HG03159 (cell line): Measurements from ENCODE around the gene KCNH1.

Experiments
- ATAC-seq: cut with Tn5 transposase; IDR thresholded peaks from one replicate; pipeline ENCODE4 v1.9.1; 2021; ENCODE audit warnings: mild to moderate bottlenecking, moderate library complexity; ENCODE audit not compliant: unreplicated experiment

KCNH1 gene, protein sequence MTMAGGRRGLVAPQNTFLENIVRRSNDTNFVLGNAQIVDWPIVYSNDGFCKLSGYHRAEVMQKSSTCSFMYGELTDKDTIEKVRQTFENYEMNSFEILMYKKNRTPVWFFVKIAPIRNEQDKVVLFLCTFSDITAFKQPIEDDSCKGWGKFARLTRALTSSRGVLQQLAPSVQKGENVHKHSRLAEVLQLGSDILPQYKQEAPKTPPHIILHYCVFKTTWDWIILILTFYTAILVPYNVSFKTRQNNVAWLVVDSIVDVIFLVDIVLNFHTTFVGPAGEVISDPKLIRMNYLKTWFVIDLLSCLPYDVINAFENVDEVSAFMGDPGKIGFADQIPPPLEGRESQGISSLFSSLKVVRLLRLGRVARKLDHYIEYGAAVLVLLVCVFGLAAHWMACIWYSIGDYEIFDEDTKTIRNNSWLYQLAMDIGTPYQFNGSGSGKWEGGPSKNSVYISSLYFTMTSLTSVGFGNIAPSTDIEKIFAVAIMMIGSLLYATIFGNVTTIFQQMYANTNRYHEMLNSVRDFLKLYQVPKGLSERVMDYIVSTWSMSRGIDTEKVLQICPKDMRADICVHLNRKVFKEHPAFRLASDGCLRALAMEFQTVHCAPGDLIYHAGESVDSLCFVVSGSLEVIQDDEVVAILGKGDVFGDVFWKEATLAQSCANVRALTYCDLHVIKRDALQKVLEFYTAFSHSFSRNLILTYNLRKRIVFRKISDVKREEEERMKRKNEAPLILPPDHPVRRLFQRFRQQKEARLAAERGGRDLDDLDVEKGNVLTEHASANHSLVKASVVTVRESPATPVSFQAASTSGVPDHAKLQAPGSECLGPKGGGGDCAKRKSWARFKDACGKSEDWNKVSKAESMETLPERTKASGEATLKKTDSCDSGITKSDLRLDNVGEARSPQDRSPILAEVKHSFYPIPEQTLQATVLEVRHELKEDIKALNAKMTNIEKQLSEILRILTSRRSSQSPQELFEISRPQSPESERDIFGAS

DNA sequence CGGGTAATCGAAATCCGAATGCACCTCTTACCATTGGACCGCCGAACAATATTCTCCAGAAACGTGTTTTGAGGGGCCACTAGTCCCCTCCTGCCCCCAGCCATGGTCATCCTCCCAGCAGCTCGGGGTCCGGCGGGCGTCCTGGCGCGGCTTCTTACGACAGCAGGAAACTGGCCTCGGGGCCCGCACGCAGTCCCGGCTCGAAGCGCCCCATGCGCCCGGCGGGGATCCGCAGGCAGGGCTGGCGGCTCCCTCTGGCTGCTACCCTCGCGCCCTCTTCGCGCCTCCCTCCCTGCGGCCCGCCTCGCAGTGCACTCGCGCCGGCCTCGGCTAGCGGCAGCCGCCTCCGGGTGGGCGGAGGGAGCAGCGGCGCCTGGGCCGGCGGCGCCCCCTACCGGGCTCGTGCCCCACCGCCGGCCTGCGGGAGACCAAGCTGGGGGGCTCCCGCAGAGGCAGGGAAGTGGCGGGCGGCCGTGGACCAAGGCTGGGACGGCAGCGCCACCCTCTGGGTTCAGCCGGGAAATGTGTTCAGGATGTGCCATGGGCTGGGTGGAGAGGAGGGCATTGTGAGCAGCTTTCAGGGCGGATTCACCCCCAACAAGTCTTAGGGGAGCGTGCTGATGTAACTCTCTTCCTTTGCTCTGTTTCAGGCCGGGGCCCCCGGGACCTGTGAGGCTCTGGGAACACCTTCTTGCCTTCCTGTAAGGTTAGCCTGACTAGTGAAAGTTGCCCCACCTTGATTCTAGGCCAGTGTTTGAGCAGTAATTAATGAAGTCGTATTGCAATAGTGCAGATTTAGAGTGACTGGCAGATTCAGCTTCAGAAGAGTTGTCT, at the start of gene KCNH1:
TSS of gene KCNH1 (minus strand) at position 313 of the 834 bp plus-strand sequence. CDS start at position 110, 203 bp downstream.
- ATAC-seq: peak; percentile 92

DNA sequence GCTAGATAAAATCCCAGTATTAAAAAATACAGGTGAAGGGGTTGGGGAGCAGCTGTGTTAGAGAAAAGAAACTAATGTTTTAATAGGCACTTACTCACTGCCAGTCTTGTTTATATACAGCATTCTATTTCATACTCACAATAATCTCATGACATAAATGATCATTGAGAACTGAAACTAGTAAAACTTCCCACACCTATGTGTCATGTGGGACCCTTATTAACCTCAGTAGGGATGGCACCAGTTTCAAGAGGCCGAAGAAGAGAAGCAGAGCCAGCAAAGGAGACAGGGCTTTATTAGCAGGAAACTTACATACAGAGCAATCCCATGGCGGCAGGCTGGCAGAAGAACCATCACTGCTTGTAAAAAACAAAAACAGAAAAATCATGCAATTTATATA, 48.8 kb upstream of the KCNH1 start:
- ATAC-seq: no peak

DNA sequence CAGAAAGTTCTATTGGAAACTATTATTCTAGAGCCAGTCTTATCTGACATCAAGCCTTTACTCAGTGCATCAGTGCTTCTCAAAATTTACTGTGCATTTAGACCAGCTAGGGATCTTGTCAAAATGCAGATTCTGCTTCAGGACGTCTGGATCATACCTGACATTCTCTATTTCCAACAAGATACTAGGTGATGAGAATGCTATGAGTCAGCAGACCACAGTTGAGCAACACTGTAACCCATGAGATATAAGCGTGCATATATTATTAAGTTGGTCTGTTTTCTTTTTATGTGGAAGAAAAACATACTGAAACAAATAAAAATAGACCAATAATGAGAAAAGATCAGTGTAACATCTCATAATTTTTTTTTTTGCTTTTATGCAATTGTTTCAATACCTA, 40.4 kb upstream of the KCNH1 start:
- ATAC-seq: no peak

DNA sequence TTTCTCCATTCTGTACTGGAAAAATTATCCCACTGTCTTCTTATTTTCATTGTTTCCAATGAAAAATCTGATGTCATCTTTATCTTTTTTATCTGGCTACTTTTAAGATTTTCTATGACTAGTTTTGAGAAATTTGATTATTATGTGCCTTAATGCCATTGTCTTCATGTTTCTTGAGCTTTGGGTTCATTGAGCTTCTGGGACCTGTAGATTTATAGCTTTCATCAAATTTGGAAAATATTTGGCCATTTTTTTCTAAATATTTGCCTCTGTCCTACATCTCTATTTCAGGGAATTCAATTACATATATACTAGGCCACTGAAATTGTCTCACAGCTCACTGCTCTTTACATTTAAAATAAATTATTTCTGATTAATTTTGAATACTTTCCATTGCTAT, 38.7 kb upstream of the KCNH1 start:
- ATAC-seq: no peak

DNA sequence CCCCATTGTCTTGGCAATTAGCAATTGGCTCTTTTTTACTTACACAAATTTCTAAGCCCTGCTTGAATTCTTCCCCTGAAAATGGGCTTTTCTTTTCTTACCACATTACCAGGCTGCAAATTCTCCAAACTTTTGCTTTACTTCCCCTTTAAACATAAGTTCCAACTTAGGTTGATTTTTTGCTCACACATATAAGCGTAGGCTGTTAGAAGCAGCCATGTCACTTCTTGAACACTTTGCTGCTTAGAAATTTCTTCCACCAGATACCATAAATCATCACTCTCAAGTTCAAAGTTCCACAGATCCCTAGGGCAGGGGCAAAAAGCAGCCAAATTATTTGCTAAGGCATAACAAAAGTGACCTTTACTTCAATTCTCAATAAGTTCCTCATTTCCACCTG, 35.4 kb upstream of the KCNH1 start:
- no peak for ATAC-seq

DNA sequence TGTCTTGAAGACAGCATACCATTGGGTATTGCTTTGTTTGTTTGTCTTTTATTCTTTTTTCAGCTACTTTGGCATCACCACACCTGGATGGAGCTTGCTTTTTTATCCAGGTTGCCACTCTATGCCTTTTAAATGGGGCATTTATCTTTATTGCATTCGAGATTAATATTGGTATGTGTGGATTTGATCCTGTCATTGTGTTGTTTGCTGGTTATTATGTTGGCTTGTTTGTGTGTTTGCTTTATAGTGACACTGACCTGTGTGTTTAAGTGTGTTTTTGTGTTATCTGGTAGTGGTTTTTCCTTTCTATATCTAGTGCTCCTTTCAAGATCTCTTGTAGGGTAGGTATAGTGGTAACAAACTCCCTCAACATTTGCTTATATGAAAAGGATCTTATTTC, 24.9 kb upstream of the KCNH1 start:
- no peak for ATAC-seq

DNA sequence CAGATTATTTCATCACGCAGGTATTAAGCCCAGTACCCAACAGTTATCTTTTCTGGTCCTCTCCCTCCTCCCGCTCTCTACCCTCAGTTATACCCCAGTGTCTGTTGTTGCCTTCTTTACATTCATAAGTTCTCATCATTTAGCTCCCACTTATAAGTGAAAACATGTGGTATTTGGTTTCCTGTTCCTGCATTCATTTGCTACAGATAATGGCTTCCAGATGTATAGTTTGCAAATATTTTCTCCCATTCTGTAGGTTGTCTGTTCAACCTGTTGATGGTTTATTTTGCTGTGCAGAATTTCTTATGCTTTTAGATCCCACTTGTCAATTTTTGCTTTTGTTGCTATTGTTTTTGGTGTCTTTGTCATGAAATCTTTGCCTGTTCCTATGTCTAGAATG, 21.1 kb upstream of the KCNH1 start:
- no peak for ATAC-seq

DNA sequence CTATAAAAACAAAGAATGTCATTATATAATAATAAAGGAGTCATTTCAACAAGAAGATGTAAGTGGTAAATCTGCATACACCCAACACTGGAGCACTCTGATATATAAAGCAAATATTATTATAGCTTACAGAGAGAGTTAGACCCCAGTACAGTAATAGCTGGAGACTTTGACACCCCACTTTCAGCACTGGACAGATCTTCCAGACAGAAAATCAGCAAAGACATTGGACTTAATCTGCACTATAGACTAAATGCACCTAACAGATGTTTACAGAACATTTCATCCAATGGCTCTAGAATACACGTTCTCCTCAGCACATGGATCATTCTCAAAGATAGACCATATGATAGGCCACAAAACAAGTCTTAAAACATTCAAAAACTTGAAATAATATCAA, 20.0 kb upstream of the KCNH1 start:
- ATAC-seq: no peak

DNA sequence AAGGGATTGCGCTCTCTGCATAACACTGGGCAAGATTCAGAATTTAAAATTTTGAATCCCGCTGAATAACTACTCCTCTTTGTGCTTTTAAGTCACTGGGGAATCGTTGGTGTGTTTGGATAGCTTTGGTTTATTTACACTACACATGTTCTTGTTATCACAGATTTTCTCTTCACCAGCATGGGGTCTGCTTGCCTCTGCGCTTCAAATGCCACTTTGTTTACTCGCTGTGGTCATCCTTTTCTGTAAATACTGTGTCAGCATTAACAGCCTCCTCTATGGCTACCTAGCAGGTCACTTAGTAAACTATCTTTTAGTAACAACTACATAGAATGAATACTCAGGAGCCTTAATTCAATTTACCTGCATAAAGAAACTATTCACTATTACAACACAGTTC, 14.4 kb upstream of the KCNH1 start:
- no peak for ATAC-seq

DNA sequence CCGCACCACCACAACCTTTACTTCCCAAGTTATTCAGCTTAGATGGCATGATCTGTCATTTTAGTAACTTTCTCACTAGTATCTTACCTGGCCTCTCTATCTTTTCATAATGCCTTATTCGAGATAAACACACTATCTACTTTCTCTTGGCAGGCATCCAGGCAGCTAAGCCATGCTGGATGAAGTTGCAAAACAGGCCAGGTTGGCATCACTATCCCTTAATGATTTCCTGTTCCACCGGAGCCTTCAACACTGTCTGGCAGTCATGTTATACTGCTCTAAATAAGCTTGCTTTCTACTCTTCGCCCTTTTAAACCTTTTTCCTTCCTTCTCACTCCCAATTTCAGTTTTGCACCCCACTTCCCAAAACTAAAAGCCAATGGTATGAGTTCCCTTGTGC, 12.0 kb upstream of the KCNH1 start:
- ATAC-seq: no peak

DNA sequence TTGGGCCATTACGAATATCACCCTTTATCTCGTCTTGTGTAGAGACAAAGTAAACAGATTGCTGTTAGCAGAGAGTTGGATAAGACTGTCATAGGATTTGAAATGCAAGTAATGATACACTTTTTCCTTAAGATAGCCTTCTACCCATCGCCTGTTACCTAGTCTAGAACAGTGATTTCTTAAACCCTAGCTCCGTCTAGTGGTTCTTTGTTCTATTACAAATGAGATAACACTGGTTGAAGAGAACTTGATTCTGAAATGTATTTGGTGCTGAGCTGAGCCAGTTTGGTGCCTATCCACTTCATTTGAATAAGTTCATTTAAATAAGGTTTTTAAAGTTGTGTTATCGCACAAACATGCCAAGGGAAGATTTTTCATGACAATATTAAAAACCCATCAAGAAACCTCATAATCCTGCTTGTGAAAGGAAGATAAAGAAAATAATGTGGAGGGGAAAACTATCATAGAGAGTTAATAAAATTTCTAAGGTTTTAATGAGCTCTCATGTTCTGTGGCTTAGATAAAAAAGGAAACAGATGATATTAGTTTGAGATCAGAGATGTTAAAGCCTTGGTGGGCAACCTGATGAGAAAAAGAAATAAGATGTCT, 1.5 kb upstream of the KCNH1 start:
- ATAC-seq: no peak

DNA sequence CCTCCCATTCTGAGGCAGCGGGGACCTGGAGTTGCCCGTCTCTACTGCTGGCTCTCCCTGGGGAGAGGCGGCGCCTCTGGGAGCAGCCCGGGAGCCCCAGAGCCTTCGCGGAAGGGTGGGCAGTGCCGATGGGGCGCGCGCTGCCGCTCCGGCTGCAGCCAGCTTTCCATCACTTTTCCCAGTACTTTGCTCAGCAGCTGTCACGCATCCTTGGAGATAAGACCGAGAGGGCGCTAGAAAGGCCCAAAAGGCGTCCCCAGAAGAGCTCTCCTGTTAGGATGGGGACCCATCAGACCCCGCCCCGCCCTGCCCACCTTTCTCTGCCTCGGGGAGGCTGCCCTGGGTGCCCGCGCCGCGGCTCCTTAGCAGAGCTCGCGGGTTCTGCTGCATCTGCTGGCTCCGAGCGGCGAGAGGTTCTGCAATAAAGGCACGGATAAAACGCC, 534 bp downstream of the KCNH1 start:
- peak; percentile 6 for ATAC-seq

DNA sequence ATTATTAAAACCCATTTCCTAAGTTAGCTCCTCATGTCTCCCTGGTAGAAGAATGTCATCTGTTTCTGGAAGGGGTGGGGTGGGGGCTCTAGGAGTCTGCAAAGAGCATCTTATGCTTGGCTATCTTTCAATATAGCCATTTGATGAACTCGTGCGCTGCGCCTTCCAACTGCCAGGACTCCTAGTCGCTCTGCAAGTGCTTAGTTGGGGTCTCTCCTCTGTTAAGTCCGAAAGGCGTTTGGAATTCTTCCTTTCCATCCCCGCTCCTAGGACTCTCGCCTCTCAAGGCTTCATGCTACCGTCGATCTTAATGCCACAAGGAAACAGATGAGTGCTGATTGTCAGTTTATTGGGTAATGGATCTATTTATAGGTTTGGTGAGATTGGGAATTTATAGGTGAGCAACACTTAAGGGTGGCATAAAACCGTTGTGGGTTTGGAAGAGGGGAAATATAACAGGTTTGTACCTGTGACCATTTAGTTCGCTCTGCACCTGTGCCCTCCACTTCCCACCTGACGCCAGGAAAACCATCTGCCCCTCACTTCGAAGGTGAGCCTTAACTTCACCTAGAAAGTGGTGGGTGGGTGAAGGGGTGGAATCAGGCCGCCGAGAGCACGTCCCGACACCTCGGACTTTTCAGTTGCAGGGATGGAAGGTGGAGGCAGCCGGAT, 1.1 kb downstream of the KCNH1 start:
- ATAC-seq: no peak

DNA sequence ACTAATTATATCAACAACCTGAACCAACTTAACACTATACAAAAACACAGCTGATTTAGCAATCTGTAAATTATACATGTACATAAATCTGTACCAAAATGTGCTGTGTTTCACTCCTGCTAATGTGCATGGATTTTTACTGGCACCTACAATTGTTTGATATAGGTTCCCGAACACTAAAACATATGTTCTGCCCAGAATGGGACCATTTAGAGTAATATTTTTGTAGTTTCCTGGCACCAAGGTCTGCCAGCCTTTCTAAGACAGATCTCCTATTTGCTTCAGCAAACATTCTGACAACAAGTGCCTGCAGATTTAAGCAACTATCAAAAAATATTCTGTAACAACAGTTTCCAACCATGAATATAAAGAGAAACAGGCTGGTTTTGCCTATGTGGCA, 4.2 kb downstream of the KCNH1 start:
- ATAC-seq: no peak

DNA sequence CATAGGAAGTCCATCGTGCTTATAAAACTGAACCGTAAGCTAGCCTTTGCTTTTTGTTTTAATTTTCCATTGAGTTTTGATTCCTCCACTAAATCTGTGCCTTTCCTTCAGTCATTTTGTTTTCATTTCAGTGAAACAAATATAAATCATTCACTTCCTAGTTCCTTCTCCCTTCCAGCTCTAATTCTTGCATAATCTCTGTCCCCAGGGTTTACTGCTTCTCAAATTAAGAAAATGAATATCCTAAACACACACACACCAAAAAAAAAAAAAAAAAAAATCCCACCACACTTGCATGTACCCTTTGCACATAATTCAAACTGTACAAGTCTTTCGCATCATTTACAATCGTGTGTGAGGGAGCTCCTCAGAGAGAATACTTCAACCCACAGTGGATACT, 6.8 kb downstream of the KCNH1 start:
- ATAC-seq: no peak

DNA sequence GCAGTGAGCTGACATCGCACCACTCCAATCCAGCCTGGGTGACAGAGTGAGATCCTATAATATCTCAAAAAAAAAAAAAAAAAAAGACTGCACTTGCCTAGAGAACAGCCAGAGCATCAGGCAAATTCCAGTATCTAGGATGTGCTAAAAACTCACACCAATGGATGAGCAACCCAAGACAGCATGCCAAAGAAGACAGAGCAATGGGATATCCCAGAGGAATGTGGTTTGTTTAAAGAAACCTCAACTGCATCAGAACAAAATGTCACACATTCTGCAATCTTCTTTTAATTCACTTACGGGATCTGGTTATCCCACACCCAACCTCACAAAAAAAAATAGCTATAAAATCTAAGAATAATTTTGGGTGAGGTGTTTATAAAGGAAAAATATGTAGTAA, 7.3 kb downstream of the KCNH1 start:
- no peak for ATAC-seq

DNA sequence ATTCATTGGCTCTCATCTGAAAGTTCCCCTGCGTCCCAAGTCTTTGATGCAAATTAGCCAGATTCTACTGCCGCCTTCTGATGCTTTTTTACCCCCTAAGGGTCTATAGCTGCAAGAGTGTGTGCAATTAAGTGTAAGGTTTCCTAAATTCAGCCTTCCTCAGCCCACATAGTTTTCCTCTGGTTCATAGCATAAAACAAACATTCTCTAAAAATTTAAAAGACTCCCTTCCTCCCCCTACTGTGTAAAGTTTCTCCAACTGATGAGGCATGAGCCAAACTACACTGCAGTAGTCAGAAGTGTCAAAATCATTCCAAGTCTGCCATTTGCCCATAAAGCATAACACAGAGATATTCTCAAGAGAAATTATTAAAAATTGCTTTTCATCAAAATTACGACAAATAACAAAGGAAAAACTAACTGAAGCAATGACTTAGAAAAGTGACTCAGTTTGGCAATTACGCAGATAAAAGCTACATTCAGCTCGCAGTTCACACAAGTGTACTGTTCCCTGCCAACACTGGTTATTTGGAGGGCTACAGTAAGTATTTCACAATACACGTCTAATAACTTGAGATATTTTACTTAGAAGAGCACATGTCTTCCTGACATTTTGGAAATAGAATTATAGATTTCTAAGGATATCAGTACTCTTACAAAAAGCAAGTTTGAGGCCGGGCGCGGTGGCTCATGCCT, 15.4 kb downstream of the KCNH1 start:
- no peak for ATAC-seq

DNA sequence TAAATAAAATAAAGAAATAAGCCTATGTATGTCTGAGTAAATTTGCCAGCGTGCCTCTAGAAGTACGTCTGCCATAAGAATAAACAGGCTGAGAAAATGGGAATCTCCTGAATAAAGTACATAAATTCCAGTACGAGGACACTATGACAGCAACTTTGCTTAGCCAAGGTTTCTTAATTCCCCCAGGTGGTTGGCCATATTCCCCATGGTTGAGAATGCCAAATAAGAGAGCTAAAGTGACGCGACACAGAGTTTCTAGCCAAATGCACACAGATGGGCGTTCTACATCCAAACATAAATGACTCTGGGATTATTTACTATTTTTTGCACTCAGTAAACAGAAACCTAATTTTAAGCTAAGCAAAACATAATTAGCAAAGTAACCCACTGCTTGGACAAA, 19.5 kb downstream of the KCNH1 start:
- ATAC-seq: no peak

DNA sequence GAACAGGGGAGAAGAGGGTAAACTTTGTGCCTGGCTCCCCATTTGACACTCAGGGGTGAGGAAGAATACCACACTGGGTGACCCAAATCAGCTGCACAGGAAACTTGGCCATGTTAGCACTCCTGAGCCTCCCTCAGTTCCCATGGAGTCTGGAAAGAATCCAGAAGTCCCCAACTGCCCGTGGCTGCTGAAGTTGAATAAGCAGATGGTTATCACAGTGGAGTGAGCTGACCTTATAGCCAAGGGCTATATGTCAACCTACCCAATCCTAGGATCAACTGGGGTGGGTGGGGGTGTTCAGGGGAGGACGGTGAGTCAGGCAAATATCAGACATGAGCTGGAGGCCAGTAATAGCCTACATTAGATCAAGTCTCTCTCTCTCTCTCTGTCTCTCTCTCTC, 20.4 kb downstream of the KCNH1 start:
- ATAC-seq: no peak
